ENCODE data around the gene CRKL.
"Not testable (repeated sequence)": the region's sequence is repeated elsewhere in the genome, so short reads cannot be mapped to it uniquely, and the experiment has no call there.

CRKL gene

DNA sequence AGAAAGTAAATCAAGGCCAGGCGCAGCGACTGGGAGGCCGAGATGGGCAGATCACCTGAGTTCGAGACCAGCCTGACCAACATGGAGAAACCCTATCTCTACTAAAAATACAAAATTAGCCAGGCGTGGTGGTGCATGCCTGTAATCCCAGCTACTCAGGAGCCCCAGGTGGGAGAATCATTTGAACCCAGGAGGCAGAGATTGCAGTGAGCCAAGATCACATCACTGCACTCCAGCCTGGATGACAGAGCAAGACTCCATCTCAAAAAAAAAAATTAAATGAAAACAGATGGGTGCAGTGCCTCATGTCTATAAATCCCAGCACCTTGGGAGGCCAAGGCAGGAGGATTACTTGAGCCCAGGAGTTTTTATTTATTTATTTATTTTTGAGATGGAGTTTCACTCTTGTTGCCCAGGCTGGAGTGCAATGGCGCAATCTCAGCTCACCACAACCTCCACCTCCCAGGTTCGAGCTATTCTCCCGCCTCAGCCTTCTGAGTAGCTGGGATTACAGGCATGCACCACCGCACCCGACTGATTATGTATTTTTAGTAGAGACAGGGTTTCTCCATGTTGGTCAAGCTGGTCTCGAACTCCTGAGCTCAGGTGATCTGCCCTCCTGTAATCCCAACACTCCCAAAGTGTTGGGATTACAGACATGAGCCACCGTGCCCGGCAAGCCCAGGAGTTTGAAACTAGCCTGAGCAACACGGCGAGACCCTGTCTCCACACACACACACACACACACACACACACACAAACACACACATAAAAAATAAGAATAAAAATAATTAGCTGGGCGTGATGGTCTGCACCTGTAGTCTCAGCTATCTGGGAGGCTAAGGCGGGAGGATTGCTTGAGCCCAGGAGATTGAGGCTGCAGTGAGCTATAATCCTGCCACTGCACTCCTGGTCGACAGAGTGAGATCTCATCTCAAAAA, 15.8 kb upstream of the CRKL start:
- not testable (repeated sequence) for DNase-seq

GRCh38 chr22:20903093-20903492, 14.1 kb upstream of the CRKL start:
- no peak for DNase-seq

DNA sequence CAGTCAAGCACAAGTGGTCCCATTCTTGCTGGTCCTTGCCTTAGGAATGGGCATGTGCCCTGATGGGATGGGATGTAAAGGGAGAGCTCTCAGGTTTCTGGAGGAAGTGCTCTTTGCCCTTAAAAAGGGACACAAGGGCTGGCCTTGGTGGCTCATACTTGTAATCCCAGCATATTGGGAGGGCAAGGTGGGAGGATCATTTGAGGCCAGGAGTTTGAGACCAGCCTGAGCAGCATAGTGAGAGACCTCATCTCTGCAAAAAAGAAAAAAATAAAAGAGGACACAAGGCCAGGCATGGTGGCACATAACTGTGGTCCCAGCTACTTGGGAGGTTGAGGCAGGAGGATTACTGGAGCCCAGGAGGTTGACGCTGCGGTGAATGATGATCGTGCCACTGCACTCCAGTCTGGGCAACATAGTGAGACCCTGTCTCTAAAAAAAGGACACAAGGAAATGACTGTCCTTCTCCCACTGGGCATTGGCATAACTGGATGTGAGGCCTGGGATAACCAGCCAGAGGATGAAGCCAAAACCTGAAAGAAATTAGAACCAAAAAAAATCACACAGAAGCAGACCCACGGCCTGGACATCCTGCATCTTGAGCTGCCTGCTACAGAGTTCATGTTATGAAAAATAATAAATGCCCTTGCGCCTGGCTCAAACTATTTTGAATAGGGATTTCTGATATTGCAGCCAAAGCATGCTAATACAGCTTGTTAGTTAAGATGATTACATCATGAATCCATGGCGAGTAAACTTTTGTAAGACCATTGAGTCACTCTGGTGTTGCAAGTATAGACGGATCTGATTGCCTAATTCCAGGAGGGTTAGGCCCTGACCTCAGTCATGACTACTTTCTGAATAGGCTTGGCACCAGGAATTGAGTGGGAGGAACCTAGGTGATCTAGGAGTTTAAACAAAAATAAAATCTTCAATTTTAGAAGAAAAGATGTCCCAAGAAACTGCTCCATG, 12.9 kb upstream of the CRKL start:
- DNase-seq = no peak

- no peak for DNase-seq
These were observed 12.2 kb upstream of the CRKL start for GRCh38 chr22:20904980-20905355.

DNA sequence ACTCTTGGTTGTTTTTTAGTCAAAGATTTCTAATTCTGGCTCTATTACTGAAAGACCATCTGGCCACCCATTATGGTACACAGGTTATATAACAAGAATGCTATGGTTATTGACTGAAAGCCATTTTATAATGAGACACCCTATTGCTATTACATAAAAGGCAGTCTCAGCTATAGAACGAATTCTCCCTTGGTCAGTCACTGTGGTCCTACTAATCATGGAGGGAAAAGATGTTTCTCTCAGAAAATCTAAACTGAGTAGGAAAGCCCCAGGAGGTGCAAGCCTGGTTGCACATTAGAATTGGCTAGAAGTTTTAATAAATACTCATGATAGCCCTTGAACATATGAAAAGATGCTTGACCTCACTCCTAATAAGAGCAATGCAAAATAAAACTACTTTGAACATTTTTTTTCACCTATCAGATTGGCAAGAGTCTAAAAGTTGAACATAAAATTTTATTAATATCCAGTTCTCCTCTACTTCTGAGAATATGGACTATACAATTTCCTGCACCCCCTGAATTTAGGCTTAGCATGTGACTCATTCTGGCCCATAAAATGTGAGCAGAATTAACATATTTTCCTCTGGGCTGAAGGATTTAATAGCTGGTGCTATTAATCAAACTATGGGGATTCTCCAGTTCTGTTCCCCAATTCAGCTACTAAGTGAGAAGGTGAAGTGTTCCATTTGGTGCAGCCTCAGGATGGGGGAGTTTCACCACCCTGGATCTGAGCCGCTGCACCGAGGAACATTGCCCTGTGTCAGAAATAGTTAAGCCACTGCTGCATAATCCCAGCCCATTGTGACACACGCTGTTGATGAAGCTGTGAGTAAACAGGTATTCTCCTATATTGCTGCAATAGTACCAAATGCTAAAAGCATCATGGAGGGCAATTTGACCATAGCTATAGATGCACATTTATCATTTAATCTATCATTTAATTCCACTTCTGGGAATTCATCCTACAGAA, 11.5 kb upstream of the CRKL start:
- DNase-seq = no peak

DNA sequence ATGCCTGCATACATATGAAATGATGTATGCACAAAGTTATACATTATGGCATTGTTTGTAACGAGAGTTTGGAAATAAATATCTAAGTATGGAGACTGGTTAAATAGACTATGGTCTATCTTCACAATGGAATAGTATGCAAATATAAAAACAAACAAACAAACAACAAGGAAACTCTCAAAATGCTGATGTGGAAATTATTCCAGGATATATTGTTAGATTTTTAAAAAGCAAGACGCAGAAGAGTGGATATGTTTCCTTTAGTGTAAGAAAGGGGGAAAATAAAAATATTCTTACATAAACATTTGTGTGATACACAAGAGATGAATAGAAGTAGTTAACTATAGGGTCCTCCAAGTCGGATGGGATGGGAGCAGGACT, 10.8 kb upstream of the CRKL start:
- no peak for DNase-seq

DNA sequence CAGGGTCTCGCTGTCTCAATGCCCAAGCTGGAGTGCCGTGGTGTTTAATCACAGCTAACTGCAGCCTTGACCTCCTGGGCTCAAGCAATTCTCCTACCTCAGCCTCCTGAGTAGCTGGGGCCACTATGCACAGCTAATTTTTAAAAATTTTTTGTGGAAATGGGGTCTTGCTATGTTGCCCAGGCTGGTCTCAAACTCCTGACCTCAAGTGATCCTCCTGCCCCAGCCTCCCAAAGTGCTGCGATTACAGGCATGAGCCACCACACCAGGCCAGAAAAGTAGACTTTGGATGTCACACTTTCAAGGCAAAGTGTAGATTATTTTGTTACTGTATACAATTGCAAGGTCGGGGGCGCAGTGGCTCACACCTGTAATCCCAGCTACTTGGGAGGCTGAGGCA, 8.5 kb upstream of the CRKL start:
- DNase-seq = not testable (repeated sequence)

DNA sequence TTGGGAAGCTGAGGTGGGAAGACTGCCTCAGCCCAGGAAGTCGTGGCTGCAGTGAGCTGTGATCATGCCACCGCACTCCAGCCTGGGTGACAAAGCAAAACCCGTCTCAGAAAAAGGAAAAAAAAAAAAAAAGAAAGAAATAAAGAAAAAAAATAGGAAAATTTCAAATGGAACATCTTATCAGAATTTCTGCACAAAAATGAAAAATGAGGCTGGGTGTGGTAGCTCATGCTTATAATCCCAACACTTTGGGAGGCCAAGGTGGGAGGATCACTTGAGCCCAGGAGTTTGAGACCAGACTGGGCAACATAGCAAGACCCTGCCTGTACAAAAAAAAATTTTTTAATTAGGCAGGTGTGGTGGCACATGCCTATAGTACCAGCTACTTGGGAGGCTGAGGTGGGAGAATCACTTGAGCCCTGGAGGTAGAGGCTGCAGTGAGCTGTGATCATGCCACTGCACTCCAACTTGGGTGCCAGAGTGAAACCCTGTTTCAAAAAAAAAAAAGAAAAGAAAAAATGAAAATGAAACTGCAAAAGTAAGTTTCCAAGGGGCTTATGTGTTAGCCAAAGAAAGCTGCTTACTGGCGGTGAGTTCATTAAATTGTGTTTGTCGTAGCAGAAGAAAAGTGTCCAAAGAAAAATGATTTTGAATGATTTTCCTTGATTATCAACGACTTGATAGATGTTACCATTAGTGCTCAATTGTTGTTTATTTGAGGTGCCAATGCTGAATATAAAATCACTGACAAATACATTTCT, 7.5 kb upstream of the CRKL start:
- DNase-seq = no peak

- DNase-seq = no peak
These were observed 4.7 kb upstream of the CRKL start for GRCh38 chr22:20912494-20912893.

DNA sequence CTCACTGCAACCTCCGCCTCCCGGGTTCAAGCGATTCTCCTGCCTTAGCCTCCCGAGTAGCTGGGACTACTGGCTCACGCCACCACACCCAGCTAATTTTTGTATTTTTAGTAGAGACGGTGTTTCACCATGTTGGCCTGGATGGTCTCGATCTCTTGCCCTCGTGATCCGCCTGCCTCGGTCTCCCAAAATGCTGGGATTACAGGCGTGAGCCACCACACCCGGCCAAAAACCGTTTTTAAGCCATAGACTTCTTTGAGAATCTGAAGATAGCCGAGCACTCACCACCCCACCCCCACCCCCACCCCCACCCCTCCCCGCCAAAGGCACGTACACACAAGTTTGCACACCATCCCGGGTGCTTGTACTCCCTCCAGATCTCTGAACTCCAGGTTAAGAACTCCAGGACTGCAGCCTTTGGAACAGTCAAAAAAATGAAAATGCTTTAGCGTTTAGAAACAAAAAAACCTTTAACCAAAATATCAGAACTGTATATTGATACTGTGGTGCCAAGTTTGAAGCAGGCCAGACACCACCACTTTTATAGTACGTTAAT, 1.5 kb downstream of the CRKL start:
- DNase-seq = no peak

DNA sequence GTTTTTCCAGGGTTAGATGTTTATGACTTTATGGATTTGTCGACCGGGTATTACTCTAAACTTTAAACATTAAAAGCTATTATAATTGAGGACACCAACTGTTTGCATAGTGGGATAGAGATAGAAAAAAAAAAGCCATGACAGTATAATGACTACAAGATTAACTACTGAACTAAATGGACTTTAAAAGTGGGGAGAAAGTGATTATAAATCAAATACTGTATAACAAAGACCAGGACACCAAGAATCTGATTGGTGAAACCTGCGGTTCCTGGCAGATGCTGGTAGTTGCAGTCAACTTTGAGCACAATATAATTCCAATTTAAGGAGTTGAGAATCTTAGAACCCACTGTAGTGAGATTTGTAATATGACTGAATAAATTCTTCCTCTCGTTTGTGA, 2.5 kb downstream of the CRKL start:
- no peak for DNase-seq

DNA sequence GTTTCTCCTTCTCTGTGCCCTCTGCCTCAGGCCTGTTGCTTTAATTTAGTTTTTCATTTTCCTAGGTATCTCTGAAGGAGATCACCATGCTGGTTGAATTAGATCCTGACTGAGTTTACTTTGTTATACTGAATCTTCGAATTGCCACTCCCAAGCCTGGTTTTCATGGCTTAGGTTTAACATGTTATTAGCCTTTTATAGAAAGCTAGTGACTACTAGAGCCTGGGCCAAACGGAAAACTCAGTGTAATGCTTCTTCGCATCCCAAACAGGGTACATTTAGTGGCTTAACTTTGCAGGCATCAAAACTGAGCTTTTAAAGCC, 3.6 kb downstream of the CRKL start:
- DNase-seq = no peak

- no peak for DNase-seq
These were observed 5.0 kb downstream of the CRKL start for GRCh38 chr22:20922141-20922751.

DNA sequence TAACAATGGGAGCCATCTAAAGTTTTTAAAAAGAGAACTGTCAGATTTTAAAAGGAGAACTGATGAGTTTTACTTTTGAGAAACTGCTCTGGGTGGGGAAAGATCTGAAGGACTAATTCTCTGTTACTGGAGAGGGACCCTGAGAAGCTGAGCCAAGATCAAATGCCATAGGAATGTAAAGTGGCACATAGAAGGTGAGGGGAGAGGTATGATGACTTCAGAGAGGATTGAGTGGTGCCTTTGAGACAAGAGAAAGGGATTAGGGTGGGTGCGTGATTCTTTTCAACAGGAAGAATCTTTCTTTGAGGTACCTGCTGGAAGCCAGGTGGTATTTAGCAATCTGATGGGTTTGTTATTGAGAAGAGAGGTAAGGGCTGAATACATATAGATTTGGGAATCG, 9.0 kb downstream of the CRKL start:
- DNase-seq = no peak

GRCh38 chr22:20927940-20928572, 10.8 kb downstream of the CRKL start:
- no peak for DNase-seq

GRCh38 chr22:20928573-20928967, 11.4 kb downstream of the CRKL start:
- DNase-seq = no peak

GRCh38 chr22:20930004-20930403, 12.8 kb downstream of the CRKL start:
- DNase-seq = no peak

GRCh38 chr22:20930435-20930834, 13.2 kb downstream of the CRKL start:
- not testable (repeated sequence) for DNase-seq

DNA sequence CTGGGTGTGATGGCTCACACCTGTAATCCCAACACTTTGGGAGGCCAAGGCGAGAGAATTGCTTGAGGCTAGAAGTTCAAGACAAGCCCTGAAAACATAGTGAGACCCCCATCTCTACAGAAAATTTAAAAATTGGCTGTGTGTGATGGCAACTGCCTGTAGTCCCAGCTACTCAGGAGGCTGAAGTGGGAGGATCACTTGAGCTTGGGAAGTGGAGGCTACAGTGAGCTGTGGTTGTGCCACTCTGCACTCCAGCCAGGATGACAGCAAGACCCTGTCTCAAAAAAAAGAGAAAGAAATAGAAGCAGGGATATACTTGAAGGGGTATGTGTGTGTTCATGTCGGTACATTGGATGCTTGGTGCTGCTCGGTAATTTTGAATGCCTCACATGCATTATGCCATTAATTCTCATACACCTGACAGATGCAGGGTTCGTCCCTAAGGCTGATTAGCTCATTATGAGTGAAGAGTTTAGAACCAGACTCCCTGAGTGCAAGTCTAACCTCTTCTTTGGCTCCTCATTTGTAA, 14.0 kb downstream of the CRKL start:
- no peak for DNase-seq
